Panc1 (cell line): ENCODE results near the gene KIF1C.

ENCODE experiments used
- CTCF ChIP-seq: fragments of 450-650 bp; IDR thresholded peaks from 2 replicates; pipeline ENCODE4 v1.5.1; 2017; ENCODE audit warnings: mild to moderate bottlenecking
- POLR2AphosphoS5 ChIP-seq: IDR thresholded peaks from 2 replicates; pipeline ENCODE4 v1.6.1; 2012; ENCODE audit warnings: mild to moderate bottlenecking, low read depth, low read length, moderate library complexity
- REST ChIP-seq, 2 experiments: IDR thresholded peaks; 2 replicates each; pipeline ENCODE4 v1.6.1; 2011 to 2012; ENCODE audit warnings: low read depth in 2 of 2, control low read depth in 1 of 2, low read length in 1 of 2, mild to moderate bottlenecking in 1 of 2, moderate library complexity in 1 of 2; ENCODE audit not compliant: insufficient read depth in 1 of 2
- SIN3A ChIP-seq: IDR thresholded peaks from 2 replicates; pipeline ENCODE4 v1.6.1; 2012; ENCODE audit warnings: low read depth, mild to moderate bottlenecking, low read length, moderate library complexity, borderline replicate concordance; ENCODE audit not compliant: insufficient read depth

GRCh38 chr17:5014357-5014756, 16.6 kb downstream of the KIF1C start:
- no peak for TF ChIP-seq CTCF
- TF ChIP-seq REST (IDR thresholded peaks at IDR 0.05; ENCODE audit: insufficient read depth in 1 of 2, low read depth in 2 of 2, low read length in 1 of 2) = no peak
- no peak for TF ChIP-seq SIN3A
- no peak for TF ChIP-seq POLR2AphosphoS5
